Midbrain (tissue), 1 donor: ENCODE data around the gene TSPAN10.

ENCODE experiments used
- DNase-seq: peaks from one replicate; lab custom pipeline; 2025; lab: John Stamatoyannopoulos, UW

The TSPAN10 gene

DNA sequence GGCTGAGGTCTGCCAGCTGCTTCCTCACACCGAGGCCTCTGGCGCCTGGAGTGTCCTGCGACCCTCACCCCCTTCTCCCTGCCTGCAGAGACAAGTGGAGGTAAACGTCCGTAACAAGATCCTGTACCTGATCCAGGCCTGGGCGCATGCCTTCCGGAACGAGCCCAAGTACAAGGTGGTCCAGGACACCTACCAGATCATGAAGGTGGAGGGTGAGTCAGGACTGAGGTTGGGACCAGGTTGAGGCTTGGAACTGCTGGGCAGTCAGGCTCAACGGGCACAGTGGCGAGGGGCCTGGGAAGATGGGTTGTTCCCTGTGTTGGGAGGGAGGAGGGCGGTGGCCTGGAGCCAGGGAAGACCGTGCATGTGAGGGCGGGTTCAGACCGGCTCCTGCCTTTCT, 51.6 kb downstream of the TSPAN10 start:
- DNase-seq = no peak

DNA sequence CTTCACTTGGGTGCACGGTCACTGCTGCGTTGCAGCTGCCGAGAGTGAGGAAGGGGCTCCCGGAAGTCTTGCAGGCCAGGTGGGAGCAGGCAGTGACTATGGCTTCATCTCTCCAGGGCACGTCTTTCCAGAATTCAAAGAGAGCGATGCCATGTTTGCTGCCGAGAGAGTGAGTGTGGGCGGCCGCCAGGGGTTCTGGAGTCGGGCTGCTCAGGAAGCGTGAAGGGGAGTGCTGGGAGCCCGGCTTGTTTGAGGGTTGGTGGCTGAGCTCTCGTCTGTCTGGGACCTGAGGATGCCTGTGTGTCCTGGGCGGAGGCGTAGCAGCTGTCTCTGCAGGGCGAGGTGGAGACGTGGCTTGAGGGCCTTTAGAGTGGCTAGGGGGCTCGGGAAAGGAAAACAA, 53.1 kb downstream of the TSPAN10 start:
- no peak for DNase-seq

DNA sequence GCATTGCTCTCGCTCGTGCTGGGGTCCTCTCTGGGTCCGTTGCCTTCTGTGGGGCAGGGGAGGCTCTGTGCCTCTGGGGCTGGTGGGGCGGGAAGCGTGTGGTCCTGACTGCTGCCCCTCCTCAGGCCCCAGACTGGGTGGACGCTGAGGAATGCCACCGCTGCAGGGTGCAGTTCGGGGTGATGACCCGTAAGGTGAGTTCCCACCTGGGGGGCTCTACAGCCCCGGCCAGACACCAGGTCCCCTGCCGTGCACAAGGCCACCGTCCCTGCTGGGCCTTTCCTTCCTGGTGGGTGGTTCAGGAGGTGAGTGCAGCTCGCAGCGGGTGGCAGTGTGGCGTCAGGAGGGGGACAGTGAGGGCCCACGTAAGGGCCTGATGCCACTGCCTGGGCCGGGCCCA, 53.6 kb downstream of the TSPAN10 start:
- no peak for DNase-seq

DNA sequence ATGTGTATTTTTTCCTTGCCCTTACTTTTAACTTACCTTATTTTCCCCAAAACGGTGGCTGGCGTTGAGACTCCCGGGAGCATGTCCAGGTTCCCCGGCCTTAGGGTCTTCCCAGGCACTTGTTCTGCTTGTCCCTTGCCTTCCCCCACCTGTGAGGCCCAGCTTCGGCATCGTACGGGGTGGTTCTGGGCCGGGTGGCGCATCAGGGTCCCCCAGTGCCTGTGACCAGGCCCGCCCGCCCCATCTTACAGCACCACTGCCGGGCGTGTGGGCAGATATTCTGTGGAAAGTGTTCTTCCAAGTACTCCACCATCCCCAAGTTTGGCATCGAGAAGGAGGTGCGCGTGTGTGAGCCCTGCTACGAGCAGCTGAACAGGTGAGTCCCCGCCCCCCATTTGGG, 54.2 kb downstream of the TSPAN10 start:
- no peak for DNase-seq

DNA sequence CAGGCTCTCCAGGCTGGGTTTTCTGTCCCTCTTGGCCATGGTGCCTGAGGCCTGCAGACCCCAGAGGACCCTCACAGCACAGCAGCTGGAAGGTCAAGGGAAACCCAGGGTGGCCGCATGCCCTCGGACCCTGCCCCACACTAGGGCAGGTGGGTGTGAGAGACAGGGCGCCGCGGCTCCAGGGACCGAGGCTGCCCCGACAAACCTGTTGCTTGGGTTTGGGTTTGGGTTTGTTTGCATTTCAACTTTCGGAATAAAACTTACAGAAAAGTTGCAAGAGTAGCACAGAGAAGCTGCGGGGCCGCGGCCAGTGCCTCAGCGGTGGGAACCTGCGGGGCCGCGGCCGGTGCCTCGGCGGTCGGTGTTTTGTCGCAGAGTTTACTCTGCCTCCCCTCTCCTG, 54.6 kb downstream of the TSPAN10 start:
- no peak for DNase-seq

DNA sequence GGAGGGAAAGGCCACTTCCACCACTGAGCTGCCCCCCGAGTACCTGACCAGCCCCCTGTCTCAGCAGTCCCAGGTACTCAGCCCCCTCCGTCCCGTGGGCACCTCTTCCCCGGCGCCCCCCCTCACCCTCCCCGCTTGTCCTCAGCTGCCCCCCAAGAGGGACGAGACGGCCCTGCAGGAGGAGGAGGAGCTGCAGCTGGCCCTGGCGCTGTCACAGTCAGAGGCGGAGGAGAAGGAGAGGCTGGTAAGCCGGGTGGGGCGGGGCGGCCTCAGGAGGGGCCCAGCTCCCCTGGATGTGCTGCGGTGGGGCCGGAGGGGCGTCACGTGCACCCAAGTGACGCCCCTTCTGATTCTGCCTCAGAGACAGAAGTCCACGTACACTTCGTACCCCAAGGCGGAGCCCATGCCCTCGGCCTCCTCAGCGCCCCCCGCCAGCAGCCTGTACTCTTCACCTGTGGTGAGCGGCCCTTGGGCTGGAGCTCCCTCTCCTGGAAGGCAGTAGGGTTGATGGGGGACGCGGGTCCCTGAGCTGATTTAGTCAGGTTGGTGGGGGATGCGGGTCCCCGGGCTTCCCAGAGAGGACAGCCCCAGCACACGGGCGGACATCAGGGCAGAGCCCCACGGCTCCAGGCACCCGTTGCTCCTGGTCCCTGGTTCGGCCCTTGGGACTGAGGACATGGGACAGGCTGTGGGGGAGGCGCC, 56.7 kb downstream of the TSPAN10 start:
- DNase-seq = no peak

DNA sequence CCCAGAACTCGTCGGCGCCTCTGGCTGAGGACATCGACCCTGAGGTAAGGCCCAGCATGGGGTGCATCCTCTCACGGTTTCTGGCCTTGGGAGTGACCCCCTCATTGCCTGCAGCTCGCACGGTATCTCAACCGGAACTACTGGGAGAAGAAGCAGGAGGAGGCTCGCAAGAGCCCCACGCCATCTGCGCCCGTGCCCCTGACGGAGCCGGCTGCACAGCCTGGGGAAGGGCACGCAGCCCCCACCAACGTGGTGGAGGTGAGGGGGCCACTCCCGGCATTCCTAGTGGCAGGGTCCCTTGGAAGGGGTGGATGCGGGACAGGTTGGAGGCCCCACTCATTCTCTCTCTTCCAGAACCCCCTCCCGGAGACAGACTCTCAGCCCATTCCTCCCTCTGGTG, 57.8 kb downstream of the TSPAN10 start:
- no peak for DNase-seq

DNA sequence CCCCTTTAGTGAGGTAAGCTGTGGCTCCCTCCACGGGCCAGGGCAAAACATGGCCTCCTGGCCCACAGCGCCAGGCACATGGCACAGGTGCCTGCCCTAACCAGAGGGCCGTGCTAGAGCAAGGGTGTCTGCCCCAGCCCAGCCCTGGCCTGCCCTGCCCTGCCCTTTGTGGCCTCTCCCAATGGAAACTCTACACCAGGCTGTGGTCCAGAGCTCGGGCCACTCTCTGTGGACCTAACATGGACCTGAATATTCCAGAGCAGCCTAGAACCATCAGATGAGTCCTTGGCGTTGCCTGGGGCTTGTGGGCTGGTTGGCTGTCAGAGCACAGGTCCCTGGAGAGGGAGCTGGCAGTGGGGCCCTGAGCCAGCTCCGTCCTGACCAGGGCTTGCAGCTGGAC, 58.2 kb downstream of the TSPAN10 start:
- DNase-seq = no peak

DNA sequence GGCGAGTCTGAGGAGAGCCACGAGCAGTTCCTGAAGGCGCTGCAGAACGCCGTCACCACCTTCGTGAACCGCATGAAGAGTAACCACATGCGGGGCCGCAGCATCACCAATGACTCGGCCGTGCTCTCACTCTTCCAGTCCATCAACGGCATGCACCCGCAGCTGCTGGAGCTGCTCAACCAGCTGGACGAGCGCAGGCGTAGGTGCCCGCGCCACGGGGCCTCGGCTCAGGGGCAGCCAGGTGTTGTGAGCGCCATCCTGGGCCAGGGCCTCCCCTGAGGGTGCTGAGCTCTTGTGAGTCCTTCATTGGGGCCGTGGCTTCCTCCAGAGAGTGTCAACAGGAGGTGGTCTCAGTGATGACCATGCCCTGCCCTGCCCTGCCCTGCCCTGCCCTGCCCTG, 58.8 kb downstream of the TSPAN10 start:
- no peak for DNase-seq

DNA sequence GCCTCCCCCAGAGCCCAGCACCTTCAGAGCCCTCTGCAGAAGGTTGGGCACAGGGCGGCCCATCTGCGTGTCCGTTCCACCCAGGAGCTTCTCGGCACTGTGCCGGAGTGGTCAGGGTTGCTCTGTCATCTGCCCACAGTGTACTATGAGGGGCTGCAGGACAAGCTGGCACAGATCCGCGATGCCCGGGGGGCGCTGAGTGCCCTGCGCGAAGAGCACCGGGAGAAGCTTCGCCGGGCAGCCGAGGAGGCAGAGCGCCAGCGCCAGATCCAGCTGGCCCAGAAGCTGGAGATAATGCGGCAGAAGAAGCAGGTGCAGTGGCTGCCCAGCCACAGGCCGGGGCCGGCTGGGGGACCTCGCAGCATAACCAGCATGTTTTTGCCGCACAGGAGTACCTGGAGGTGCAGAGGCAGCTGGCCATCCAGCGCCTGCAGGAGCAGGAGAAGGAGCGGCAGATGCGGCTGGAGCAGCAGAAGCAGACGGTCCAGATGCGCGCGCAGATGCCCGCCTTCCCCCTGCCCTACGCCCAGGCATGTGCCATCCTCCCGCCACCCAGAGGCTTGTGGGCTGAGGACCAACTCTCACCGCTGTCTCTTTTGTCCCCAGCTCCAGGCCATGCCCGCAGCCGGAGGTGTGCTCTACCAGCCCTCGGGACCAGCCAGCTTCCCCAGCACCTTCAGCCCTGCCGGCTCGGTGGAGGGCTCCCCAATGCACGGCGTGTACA, 59.4 kb downstream of the TSPAN10 start:
- no peak for DNase-seq

DNA sequence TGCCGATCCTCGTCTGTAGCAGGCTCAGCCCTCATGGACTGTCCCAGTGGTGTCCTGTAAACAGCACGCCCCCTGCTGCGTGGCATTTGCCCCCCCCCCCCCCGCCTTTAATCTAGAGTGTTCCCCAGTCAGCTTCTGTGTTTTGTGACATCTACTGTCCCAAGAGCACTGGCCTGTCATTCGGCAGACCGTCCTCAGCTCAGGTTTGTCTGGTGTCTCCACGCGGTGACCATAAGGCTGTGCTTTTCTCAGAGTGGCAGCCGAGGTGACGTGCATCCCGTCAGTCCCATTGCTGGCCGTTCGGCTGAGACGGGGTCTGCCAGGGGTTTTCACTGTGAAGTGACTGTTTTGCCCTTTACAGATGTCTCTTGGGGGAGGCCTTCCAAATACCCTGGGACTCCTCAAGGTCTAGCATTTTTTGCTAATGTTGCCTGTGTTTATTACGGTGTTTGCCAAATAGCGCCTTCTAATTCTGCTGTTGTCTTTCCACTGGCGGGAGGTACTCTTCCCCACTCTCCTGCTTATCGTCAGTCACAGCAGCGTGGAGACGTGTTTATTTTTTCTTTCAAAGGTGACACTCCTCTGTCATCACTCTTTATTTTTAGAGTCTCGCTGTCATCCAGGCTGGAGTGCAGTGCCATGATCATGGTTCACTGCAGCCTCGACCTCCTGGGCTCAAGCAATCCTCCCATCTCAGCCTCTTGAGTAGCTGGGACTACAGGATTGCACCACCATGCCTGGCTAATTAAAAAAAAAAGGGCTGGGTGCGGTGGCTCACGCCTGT, 60.5 kb downstream of the TSPAN10 start:
- no peak for DNase-seq
